Cardiac fibroblast (primary cell): ENCODE data around the gene PARP16.
"Not testable (repeated sequence)": the region's sequence is repeated elsewhere in the genome, so short reads cannot be mapped to it uniquely, and the experiment has no call there.

Experiments used
- DNase-seq, 2 donors: peaks; one replicate each; pipeline versions ENCODE4 v3.0.0 to v3.0.0-alpha.2; 2010; ENCODE audit warnings: low read depth in 2 of 2
- H3K4me3 ChIP-seq, 2 donors: replicated peaks in 1 of 2; 1 replicate in 1 of 2; 2 replicates in 1 of 2; pipeline ENCODE4 v1.5.1; 2011; ENCODE audit warnings: low read depth in 2 of 2, low read length in 2 of 2, mild to moderate bottlenecking in 2 of 2, moderate library complexity in 1 of 2
- CTCF ChIP-seq: IDR thresholded peaks from one replicate; pipeline ENCODE4 v1.5.1; 2011; ENCODE audit warnings: low read depth, mild to moderate bottlenecking, low read length, inconsistent platforms

Gene PARP16

DNA sequence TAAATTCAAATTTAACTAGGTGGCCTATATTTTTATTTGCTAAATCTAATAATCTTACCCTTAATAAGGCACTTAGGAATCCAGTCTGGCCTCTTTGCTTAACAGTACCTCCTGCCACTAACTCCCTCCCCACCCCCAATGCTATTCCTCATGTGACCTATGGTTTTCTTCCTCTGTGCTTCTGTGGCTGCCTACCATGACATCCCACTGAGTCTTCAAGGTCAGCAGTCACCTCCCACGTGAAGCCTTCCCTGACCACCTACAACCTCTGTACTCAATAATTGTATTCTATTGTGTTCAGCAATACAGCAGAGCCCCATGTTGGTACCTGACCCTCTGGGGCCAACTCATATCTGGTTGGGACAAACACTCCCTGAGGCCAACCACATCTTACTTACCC is 9.7 kb downstream of the PARP16 start:
- no peak for TF ChIP-seq CTCF
- DNase-seq, result no peak
- no peak overlapping the region for H3K4me3 ChIP-seq

- no peak overlapping the region for H3K4me3 ChIP-seq
- DNase-seq, result peak in 1 of 2 donors; percentile 6
- TF ChIP-seq CTCF, result no peak
Observed at GRCh38 chr15:65275728-65276126, 11.0 kb downstream of the PARP16 start.

- no peak overlapping the region for H3K4me3 ChIP-seq
- DNase-seq, result no peak
- TF ChIP-seq CTCF, result no peak
Observed at GRCh38 chr15:65275104-65275727, 11.5 kb downstream of the PARP16 start.

DNA sequence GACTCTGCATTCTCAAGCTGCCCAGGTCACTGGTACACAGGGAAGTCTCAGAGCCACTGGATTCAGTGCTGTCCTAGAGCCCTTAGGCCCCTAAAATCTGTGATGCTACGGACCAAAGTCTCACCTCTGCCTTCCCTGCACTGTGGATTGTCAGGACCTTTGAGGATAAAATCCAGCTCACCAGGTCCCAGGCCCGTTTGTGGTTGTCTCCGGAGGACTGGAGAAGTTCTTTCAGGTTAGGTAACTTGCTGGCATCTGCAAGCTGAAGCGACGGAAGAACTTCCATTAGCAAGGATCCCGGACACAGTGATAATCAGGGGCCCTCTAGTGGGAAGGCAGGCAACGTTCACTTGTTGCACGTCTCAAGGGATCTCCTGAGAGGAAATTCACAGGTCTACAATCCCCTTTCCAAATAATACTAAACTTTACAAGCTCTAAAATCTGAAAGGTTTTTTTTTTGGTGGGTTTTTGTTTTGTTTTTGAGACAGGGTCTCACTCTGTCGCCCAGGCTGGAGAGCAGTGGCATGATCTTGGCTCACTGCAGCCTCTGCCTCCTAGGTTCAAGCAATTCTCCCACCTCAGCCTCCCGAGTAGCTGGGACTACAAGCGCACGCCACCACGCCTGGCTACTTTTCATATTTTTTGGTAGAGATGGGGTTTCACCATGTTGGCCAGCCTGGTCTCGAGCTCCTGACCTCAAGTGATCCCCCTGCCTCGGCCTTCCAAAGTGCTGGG is 15.7 kb downstream of the PARP16 start:
- TF ChIP-seq CTCF, result peak; percentile 90
- DNase-seq, result peak; percentile 88 to 92
- not testable (repeated sequence) for H3K4me3 ChIP-seq

DNA sequence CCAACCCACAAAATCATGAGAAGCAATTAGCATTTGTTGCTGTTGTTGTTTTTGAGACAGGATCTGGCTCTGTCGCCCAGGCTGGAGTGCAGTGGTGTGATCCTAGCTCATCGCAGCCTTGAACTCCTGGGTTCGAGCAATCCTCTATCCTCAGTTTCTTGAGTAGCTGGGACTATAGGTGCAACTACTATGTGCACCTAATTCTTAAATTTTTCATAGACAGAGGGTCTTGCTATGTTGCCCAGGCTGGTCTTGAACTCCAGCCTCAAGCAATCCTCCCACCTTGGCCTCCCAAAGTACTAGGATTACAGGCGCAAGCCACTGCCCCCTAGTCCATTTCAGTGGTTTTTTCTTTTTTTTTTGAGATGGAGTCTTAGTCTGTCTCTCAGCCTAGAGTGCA is 18.3 kb downstream of the PARP16 start:
- H3K4me3 ChIP-seq, result no peak overlapping the region
- no peak for TF ChIP-seq CTCF
- no peak for DNase-seq

GRCh38 chr15:65266469-65266868 is 20.2 kb downstream of the PARP16 start:
- no peak overlapping the region for H3K4me3 ChIP-seq
- DNase-seq, result no peak
- no peak for TF ChIP-seq CTCF
